Gastroesophageal sphincter (tissue), 4 donors: ENCODE measurements around the gene TRMT44. TPM values are rescaled to one million over a fixed set of nuclear protein-coding genes. Genes with fewer than 3 reads are reported as not detected.

Experiments
- ATAC-seq: fragments of 150-250 bp; one replicate; pipeline ENCODE4 v1.9.1; 2016; ENCODE audit warnings: mild to moderate bottlenecking, moderate library complexity
- H3K27ac ChIP-seq, 4 donors: fragments of 200-600 bp; sonication (generic) in 3 of 4; 1 replicate in 3 of 4; 2 replicates in 1 of 4; pipeline ENCODE4 v1.5.1; 2016 to 2019
- H3K27me3 ChIP-seq: fragments of 200-600 bp; sonication (generic); one replicate; pipeline ENCODE4 v1.5.1; 2019
- H3K36me3 ChIP-seq, 2 donors: fragments of 200-600 bp; sonication (generic); one replicate each; pipeline ENCODE4 v1.5.1; 2019; ENCODE audit warnings: control low read depth in 1 of 2
- H3K4me1 ChIP-seq, 3 donors: fragments of 200-600 bp; sonication (generic); 1 replicate in 2 of 3; 2 replicates in 1 of 3; pipeline ENCODE4 v1.5.1; 2016 to 2019; ENCODE audit warnings: control low read depth in 2 of 3
- H3K4me3 ChIP-seq, 2 donors: fragments of 200-600 bp; sonication (generic); one replicate each; pipeline ENCODE4 v1.5.1; 2019; ENCODE audit warnings: mild to moderate bottlenecking in 1 of 2, moderate library complexity in 1 of 2
- H3K9me3 ChIP-seq, 3 donors: fragments of 200-600 bp; sonication (generic); one replicate each; pipeline ENCODE4 v1.5.1; 2017 to 2019; ENCODE audit warnings: control low read depth in 2 of 3
- CTCF ChIP-seq, 4 experiments: fragments of 200-600 bp in 2 of 4; fragments of 450-650 bp in 2 of 4; sonication (generic) in 1 of 4; IDR thresholded peaks; one replicate each; pipeline ENCODE4 v1.5.1; 2017 to 2019; ENCODE audit warnings: antibody characterized with exemption in 4 of 4, mild to moderate bottlenecking in 2 of 4, moderate library complexity in 2 of 4
- EP300 ChIP-seq: sonication (generic); formaldehyde crosslinking; IDR thresholded peaks from one replicate; pipeline ENCODE4 v1.6.1; 2017; ENCODE audit warnings: antibody characterized with exemption, mild to moderate bottlenecking
- POLR2A ChIP-seq, 2 donors: fragments of 450-650 bp; IDR thresholded peaks; one replicate each; pipeline ENCODE4 v1.6.1; 2017; ENCODE audit warnings: antibody characterized with exemption in 2 of 2, mild to moderate bottlenecking in 2 of 2, moderate library complexity in 1 of 2
- POLR2AphosphoS5 ChIP-seq: sonication (generic); formaldehyde crosslinking; IDR thresholded peaks from one replicate; pipeline ENCODE4 v1.6.1; 2017; ENCODE audit warnings: antibody characterized with exemption
- WGBS, 2 donors: methylation state at CpG; one replicate each; pipeline ENCODE4 v1.1.5; 2018; ENCODE audit warnings: low coverage in 1 of 2; 5-methylcytosine and 5-hydroxymethylcytosine counted together
- total RNA-seq, 4 donors: library from RNA; depleted of rRNA; stranded (reverse); fragments of >200 nt; gene quantifications; one replicate each; pipeline ENCODE4 v1.1.0, GENCODE V29; 2016

The TRMT44 gene
- total RNA-seq, 4 donors from 2014 or later: 12.0 to 27.9 (median 20.9) TPM

- H3K27ac ChIP-seq: no peak overlapping the region
- no peaks in the 10 kb centered on the region for H3K36me3 ChIP-seq
- H3K4me1 ChIP-seq: no peaks in the 10 kb centered on the region
- peaks cover 0 to 15% (median 0%) of the 10 kb centered on the region in 3 donors for H3K9me3 ChIP-seq
- ATAC-seq: no peak
- H3K4me3 ChIP-seq: no peak overlapping the region
- 84 to 94% methylated on average over 3 to 10 of the region's 24 CpGs for WGBS, 2 donors
- no peaks in the 10 kb centered on the region for H3K27me3 ChIP-seq
- TF ChIP-seq CTCF (IDR thresholded peaks at IDR 0.05) (no peak), POLR2AphosphoS5 (no peak), EP300 (no peak), POLR2A (IDR thresholded peaks at IDR 0.05) (no peak)
Observed at GRCh38 chr4:8522160-8523120, 81.9 kb downstream of the TRMT44 start.

- Histone ChIP-seq H3K27me3 (no peaks in the 10 kb centered on the region), H3K27ac (no peak overlapping the region), H3K9me3 (peaks cover 0 to 15% (median 0%) of the 10 kb centered on the region in 3 donors), H3K36me3 (no peaks in the 10 kb centered on the region), H3K4me1 (no peaks in the 10 kb centered on the region), H3K4me3 (no peak overlapping the region)
- no peak for ATAC-seq
- 51% methylated on average over 3 of the region's 13 CpGs; no CpG with 5 or more reads in 1 of the 2 donors for WGBS, 2 donors
- no peak for TF ChIP-seq EP300
- no peak for TF ChIP-seq POLR2A (IDR thresholded peaks at IDR 0.05)
- TF ChIP-seq POLR2AphosphoS5: no peak
- TF ChIP-seq CTCF (IDR thresholded peaks at IDR 0.05): no peak
Observed at GRCh38 chr4:8523175-8523574, 82.6 kb downstream of the TRMT44 start.

- WGBS, 2 donors: 67 to 78% methylated on average over 2 to 3 of the region's 3 CpGs
- Histone ChIP-seq H3K27ac (no peak overlapping the region), H3K27me3 (no peaks in the 10 kb centered on the region), H3K4me1 (no peaks in the 10 kb centered on the region), H3K9me3 (peaks cover 0 to 15% (median 0%) of the 10 kb centered on the region in 3 donors), H3K36me3 (no peaks in the 10 kb centered on the region), H3K4me3 (no peak overlapping the region)
- TF ChIP-seq EP300 (no peak), POLR2A (IDR thresholded peaks at IDR 0.05) (no peak), POLR2AphosphoS5 (no peak), CTCF (IDR thresholded peaks at IDR 0.05) (no peak)
- ATAC-seq: no peak
Observed at GRCh38 chr4:8523766-8524165, 83.2 kb downstream of the TRMT44 start.

GRCh38 chr4:8524595-8525382 lies 84.2 kb downstream of the TRMT44 start:
- no peak overlapping the region for H3K27ac ChIP-seq
- 73 to 76% methylated on average over 2 to 3 of the region's 12 CpGs for WGBS, 2 donors
- H3K36me3 ChIP-seq: no peaks in the 10 kb centered on the region
- ATAC-seq: no peak
- TF ChIP-seq POLR2AphosphoS5: no peak
- TF ChIP-seq POLR2A (IDR thresholded peaks at IDR 0.05): no peak
- no peak for TF ChIP-seq CTCF (IDR thresholded peaks at IDR 0.05)
- TF ChIP-seq EP300: no peak
- no peaks in the 10 kb centered on the region for H3K4me1 ChIP-seq
- peaks cover 0 to 15% (median 0%) of the 10 kb centered on the region in 3 donors for H3K9me3 ChIP-seq
- no peaks in the 10 kb centered on the region for H3K27me3 ChIP-seq
- no peak overlapping the region for H3K4me3 ChIP-seq
